Fibroblast of the conjunctiva (primary cell): ENCODE measurements around the gene DKC1.

ENCODE experiments used
- DNase-seq: peaks from one replicate; pipeline ENCODE4 v3.0.0-alpha.2; 2010; ENCODE audit warnings: low read depth

DKC1 gene

GRCh38 chrX:154762537-154763296 lies at the start of gene DKC1:
Gene DKC1 (plus strand): TSS chrX:154762864. CDS start chrX:154762966, 102 bp downstream.
- DNase-seq: peak; percentile 93

DNA sequence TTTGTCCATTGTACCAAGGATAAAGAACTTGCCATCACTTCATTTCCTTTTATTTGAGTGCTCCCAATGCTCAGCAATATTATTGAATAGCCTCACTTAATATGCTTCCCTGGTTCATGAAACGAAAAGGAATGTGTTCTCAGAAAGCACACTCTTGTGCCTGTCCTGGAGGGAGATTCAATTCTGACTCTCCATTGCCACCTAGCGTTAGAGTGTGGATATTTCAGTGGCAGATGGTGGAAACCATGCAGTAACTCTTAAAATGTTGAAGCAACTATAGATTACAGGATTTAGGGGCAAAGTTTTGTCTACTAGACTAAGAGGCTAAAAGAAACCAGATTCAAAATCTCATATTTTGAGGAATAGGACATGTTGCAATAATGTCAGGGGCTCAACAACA lies 47.7 kb upstream of the DKC1 start:
- no peak for DNase-seq

GRCh38 chrX:154715825-154716224 lies 46.8 kb upstream of the DKC1 start:
- DNase-seq: no peak

GRCh38 chrX:154717824-154718223 lies 44.8 kb upstream of the DKC1 start:
- DNase-seq: no peak

DNA sequence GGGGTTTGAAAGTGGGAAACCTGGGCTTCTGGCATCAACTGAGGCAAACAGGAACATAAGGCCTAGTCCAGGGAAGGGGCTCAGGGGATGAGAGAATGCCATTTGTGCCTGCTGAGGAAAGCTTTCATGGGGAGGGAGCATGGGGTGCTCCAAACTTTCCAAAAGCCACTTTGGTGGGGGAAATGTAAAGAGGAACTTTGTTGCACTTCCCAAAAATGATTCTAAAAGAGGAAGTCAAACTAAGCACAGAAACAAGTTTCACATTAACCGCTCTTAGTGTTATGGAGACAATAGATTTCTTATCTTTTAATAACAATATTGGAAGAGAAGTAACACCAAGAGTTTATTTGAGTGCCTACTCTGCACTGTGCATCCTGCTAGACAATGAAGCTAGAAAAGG lies 44.0 kb upstream of the DKC1 start:
- DNase-seq: no peak

DNA sequence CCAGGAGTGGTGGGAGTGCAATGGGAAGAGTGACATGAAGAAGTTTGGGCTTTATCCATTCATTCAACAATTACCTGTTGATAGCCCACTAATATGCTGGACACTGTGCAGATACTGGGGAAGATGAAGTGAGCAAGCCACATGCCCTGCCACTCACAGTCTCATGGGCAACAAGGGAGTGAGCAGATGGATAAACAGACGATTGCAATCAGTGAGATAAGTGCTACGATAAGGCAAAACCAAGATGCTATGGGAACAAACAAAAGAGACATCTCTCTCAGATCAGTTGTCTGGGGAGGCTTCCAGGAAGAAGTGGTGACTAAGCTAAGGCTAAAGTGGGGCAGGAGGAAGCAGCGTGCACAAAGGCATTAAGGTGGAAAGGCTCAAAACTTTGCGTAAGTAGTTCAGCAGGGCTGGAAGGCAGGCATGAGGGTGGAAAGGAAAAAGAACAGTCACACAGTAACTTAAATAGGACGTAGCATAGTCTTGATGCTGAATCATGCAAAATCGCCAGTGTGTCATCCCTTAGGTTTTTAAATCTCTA lies 43.5 kb upstream of the DKC1 start:
- DNase-seq: no peak

DNA sequence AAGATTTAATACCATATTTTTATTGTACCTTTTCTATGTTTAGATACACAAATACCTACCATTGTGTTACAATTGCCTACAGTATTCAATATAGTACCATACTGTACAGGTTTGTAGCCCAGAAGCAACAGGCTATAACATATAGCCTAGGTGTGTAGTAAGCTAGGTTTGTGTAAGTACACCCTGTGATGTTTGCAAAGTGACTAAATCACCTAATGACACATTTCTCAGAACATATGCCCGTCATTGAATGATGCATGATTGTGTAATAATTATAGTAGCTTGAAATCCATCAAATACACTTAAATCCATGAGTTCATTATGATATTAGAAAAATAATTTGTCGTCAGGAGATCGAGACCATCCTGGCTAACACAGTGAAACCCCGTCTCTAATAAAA lies 42.6 kb upstream of the DKC1 start:
- no peak for DNase-seq

- no peak for DNase-seq
These were observed 41.5 kb upstream of the DKC1 start for GRCh38 chrX:154721155-154721554.

GRCh38 chrX:154724993-154725756 lies 37.5 kb upstream of the DKC1 start:
- no peak for DNase-seq

- no peak for DNase-seq
These were observed 35.2 kb upstream of the DKC1 start for GRCh38 chrX:154727418-154727817.

GRCh38 chrX:154727871-154728270 lies 34.8 kb upstream of the DKC1 start:
- DNase-seq: no peak

DNA sequence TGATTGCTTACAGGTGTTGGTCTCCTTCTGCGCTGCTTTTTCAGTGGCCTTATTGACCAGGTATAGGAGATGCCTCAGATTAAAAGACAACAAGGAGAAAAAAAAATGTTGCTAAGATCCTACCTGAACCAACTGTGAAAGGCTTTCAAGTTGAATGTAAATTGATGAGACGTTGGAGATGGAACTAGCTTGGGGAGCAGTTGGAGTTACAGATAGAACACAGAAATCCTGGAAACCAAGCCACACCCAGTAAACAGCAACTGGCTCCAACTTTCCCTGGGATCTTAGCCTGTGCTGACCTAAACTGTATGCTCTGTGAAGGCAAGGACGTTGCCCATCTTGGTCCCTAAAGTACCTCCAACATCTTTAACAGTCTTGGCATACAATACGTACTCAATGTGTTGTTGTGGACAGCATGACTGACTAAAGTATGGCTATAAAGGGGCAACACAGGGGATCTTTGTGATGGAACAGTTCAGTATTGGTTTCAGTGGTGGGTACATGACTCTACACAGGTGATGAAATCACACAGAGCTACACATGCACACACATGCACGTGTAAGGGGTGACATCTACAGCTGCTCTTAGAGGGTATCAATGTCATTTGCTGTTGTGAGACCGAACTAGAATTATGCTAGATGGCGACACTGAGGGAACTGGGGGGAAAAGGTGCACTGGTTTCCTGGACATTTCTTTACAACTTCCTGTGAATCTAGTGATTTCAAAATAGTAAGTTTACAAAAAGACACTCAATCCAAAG lies 34.1 kb upstream of the DKC1 start:
- no peak for DNase-seq

DNA sequence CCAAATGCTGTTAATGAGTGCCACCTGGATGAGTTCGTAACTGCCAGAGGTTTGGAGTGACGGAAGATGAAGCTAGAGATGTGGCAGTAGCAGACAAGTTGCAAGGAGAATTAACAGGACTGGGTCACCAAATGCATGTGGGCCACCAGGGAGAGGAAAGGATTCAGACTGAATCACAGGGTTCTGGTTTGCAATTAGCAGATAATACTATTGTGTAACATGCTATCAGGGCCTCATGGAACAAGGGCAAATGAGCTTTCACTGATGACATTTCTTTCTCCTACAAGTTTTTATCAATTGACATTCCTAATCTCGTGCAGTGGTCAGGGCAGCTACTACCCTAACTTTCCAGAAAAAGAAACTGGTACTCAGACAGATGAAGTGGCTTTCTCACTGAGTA lies 33.2 kb upstream of the DKC1 start:
- DNase-seq: no peak

DNA sequence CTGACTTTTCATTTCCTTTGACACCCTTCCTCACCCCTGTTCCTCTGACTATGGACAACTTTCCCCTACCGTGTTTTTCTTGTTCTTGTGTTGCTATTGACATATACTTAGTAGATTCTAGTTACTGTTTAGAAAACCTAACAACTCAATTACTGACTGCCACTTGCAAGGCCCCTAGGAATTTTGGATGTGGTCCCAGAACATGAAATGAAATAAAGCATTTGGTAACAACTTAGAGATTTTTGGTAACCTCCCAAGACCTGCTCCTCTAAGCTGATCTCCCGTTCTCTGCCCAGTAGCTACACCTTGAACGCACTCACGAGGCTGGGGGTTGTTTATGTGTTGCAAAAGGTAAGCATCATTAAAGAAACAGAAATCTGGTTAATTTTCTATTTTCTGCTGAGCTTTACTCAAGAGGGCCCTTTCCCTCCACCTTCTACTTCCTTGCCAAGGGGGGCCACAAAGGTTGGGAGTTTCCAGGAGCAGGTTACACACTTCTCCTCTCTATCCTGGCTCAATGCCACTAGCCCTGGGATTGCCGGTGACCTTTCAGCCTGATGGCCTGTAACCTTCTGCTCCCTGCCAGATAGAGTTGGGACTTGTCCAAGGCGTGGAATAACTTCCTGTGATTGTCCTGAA lies 32.3 kb upstream of the DKC1 start:
- peak; percentile 89 for DNase-seq

GRCh38 chrX:154731184-154731583 lies 31.5 kb upstream of the DKC1 start:
- DNase-seq: no peak

GRCh38 chrX:154731881-154732280 lies 30.8 kb upstream of the DKC1 start:
- DNase-seq: no peak

- DNase-seq: no peak
These were observed 30.1 kb upstream of the DKC1 start for GRCh38 chrX:154732421-154733065.

DNA sequence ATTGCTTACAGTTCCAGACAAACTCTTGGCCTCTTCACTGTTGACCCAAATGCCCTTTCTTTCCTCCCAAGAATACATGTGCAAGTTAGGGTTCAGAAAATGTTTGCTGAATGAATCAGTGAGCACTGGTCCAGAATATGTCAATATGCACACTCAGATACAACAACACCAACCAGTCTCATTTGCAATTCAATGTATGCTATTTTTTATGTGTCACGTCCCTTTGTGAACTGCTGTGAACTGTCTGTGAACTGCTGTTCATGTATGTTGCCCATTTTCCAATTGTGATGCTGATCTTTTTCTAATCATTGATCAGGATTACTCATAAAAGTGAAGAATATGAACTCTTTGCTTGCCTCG lies 29.6 kb upstream of the DKC1 start:
- no peak for DNase-seq

- DNase-seq: no peak
These were observed 28.4 kb upstream of the DKC1 start for GRCh38 chrX:154734061-154734781.

GRCh38 chrX:154735695-154736393 lies 26.8 kb upstream of the DKC1 start:
- peak; percentile 79 for DNase-seq
